Peyer's patch (tissue), 4 donors: Measurements from ENCODE around the gene PDE11A.

Experiments
- POLR2A ChIP-seq, 2 donors: fragments of 450-650 bp; IDR thresholded peaks; one replicate each; pipeline ENCODE4 v1.5.1; 2017; ENCODE audit warnings: antibody characterized with exemption in 2 of 2, mild to moderate bottlenecking in 2 of 2, moderate library complexity in 2 of 2
- TF ChIP-seq, protein P1 (sequence below), 6 experiments: fragments of 450-650 bp in 4 of 6; fragments of 200-600 bp in 2 of 6; sonication (generic) in 1 of 6; IDR thresholded peaks; one replicate each; pipeline ENCODE4 v1.5.1; 2017 to 2019; ENCODE audit warnings: antibody characterized with exemption in 6 of 6, mild to moderate bottlenecking in 3 of 6, moderate library complexity in 1 of 6

DNA sequence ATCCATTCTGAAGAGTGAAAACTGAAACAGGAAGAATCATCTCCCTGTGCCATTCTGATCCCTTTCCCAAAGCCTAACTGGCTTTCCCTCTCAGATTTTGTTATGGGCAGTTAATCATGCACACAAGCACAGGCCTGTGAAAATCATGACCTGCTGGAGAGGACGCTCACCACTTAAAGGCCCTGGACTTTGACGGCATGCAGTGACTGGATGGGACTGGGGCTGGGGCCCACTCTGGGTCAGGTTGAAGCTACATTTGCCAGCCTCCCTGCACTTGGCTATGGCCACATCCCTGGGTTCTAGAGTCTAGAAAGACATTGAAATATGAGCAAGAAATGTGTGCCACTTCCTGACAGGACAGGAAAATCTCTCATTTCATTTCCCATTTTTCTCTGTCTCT is 12.9 kb downstream of the PDE11A start:
- TF ChIP-seq POLR2A (IDR thresholded peaks at IDR 0.05) = no peak
- TF ChIP-seq, protein P1, sequence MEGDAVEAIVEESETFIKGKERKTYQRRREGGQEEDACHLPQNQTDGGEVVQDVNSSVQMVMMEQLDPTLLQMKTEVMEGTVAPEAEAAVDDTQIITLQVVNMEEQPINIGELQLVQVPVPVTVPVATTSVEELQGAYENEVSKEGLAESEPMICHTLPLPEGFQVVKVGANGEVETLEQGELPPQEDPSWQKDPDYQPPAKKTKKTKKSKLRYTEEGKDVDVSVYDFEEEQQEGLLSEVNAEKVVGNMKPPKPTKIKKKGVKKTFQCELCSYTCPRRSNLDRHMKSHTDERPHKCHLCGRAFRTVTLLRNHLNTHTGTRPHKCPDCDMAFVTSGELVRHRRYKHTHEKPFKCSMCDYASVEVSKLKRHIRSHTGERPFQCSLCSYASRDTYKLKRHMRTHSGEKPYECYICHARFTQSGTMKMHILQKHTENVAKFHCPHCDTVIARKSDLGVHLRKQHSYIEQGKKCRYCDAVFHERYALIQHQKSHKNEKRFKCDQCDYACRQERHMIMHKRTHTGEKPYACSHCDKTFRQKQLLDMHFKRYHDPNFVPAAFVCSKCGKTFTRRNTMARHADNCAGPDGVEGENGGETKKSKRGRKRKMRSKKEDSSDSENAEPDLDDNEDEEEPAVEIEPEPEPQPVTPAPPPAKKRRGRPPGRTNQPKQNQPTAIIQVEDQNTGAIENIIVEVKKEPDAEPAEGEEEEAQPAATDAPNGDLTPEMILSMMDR (IDR thresholded peaks at IDR 0.05) = no peak
